Panc1 (cell line): ENCODE results near the gene ELMO2. TPM values are rescaled to one million over a fixed set of nuclear protein-coding genes. Genes with fewer than 3 reads are reported as not detected.

Source experiments
- ATAC-seq: fragments of 200-7000 bp; cut with Tn5 transposase; 2 replicates; pipeline ENCODE4 v1.9.1; 2020; ENCODE audit warnings: mild to moderate bottlenecking, moderate library complexity
- BruUV-seq: library from RNA; stranded (reverse); fragments of 400-500 nt; replicated peaks from 2 replicates; lab custom pipeline; 2021; lab: Mats Ljungman, UMichigan
- CTCF ChIA-PET: fragments of 300-600 bp; sonication (Branson Sonifier 250); formaldehyde crosslinking; loops from one replicate; lab custom pipeline; 2022; ENCODE audit warnings: antibody characterized with exemption; lab: Charles Lee
- POLR2A ChIA-PET: fragments of 300-600 bp; sonication (Branson Sonifier 250); formaldehyde crosslinking; loops from one replicate; lab custom pipeline; 2022; ENCODE audit warnings: antibody characterized with exemption; lab: Charles Lee
- DNase-seq: peaks from one replicate; pipeline ENCODE4 v3.0.0-alpha.2; 2010; ENCODE audit warnings: low read depth, low spot score
- H3K27ac ChIP-seq: 2 replicates; pipeline ENCODE4 v1.5.1; 2011; ENCODE audit warnings: mild to moderate bottlenecking, low read length, inconsistent platforms
- H3K27me3 ChIP-seq: fragments of 200-500 bp; sonication (Bioruptor generic); 2 replicates; pipeline ENCODE4 v1.6.0; 2014; ENCODE audit warnings: low read length, inconsistent platforms; ENCODE audit not compliant: control insufficient read depth, insufficient read depth
- H3K36me3 ChIP-seq: fragments of 200-500 bp; sonication (Bioruptor generic); 2 replicates; pipeline ENCODE4 v1.5.1; 2014; ENCODE audit warnings: inconsistent platforms, mild to moderate bottlenecking, low read length, moderate library complexity; ENCODE audit not compliant: control insufficient read depth, insufficient read depth
- H3K4me1 ChIP-seq: 2 replicates; pipeline ENCODE4 v1.5.1; 2011; ENCODE audit warnings: inconsistent platforms, mild to moderate bottlenecking, low read length, moderate library complexity; ENCODE audit not compliant: control insufficient read depth, insufficient read depth
- H3K4me3 ChIP-seq, 2 experiments: 2 replicates each; pipeline ENCODE4 v1.5.1; 2011 to 2012; ENCODE audit warnings: low read depth in 2 of 2, low read length in 2 of 2, mild to moderate bottlenecking in 2 of 2, inconsistent platforms in 1 of 2, moderate library complexity in 1 of 2
- H3K9me3 ChIP-seq: fragments of 200-500 bp; sonication (Bioruptor generic); 2 replicates; pipeline ENCODE4 v1.5.1; 2014; ENCODE audit warnings: low read depth, mild to moderate bottlenecking, inconsistent platforms, low read length, moderate library complexity; ENCODE audit not compliant: control insufficient read depth, insufficient read depth
- POLR2AphosphoS5 ChIP-seq: IDR thresholded peaks from 2 replicates; pipeline ENCODE4 v1.6.1; 2012; ENCODE audit warnings: mild to moderate bottlenecking, low read depth, low read length, moderate library complexity
- SIN3A ChIP-seq: IDR thresholded peaks from 2 replicates; pipeline ENCODE4 v1.6.1; 2012; ENCODE audit warnings: low read depth, mild to moderate bottlenecking, low read length, moderate library complexity, borderline replicate concordance; ENCODE audit not compliant: insufficient read depth
- TCF7L2 ChIP-seq: IDR thresholded peaks from 2 replicates; pipeline ENCODE4 v1.6.1; 2011; ENCODE audit warnings: mild to moderate bottlenecking, low read depth, low read length, inconsistent platforms
- in situ Hi-C: cut with HindIII; loops from 2 replicates; pipeline ENCODE4 v1.10.0; 2016; ENCODE audit warnings: low sequenced_read_pairs, low pct_unique_long_range_greater_than_20kb
- intact Hi-C: fragments of 100-400 bp; cut with micrococcal nuclease; formaldehyde crosslinking; loops from one replicate; pipeline ENCODE4 v1.10.0; 2022; ENCODE audit not compliant: unreplicated experiment
- total RNA-seq: library from RNA; stranded (reverse); gene quantifications from one replicate; pipeline ENCODE4 v1.2.1, GENCODE V29; 2021; ENCODE audit not compliant: unreplicated experiment
- TF ChIP-seq, protein P1 (sequence below), 2 experiments: IDR thresholded peaks; 2 replicates each; pipeline ENCODE4 v1.6.1; 2011 to 2012; ENCODE audit warnings: low read depth in 2 of 2, control low read depth in 1 of 2, low read length in 1 of 2, mild to moderate bottlenecking in 1 of 2, moderate library complexity in 1 of 2; ENCODE audit not compliant: insufficient read depth in 1 of 2
- TF ChIP-seq, protein P2 (sequence below): fragments of 450-650 bp; IDR thresholded peaks from 2 replicates; pipeline ENCODE4 v1.5.1; 2017; ENCODE audit warnings: mild to moderate bottlenecking

Gene ELMO2
- total RNA-seq, 1 experiment from 2014 or later: 40.4 TPM

DNA sequence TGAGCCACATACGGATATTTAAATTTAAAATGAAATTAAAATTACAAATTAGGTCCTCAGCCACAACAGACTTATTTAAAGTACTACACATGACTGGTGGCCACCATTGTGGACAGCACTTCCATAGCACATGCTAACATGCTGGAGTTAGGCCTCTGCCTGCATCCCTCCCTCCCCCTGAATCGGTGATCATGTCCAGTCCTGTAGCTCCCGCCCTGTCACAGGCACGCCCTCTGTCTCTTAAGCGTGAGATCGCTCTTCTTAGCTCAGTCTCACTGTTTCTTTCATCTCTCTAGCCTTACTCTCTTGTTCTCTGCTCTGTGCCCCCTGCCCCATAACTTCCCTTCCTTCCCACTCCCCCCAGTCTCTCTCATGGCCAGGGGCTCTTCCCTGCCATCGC lies 28.9 kb downstream of the ELMO2 start:
- no TSS peak for BruUV-seq
- POLR2A ChIA-PET: no interaction called here
- H3K4me3 ChIP-seq: no peak overlapping the region
- H3K4me1 ChIP-seq: no peaks in the 10 kb centered on the region
- no peaks in the 10 kb centered on the region for H3K27me3 ChIP-seq
- CTCF ChIA-PET: no interaction called here
- ATAC-seq: no peak
- peaks cover 10% of the 10 kb centered on the region for H3K36me3 ChIP-seq
- H3K27ac ChIP-seq: no peak overlapping the region
- in situ Hi-C loops (no loop called here), intact Hi-C loops (no loop called here)
- no peaks in the 10 kb centered on the region for H3K9me3 ChIP-seq
- TF ChIP-seq, protein P1, sequence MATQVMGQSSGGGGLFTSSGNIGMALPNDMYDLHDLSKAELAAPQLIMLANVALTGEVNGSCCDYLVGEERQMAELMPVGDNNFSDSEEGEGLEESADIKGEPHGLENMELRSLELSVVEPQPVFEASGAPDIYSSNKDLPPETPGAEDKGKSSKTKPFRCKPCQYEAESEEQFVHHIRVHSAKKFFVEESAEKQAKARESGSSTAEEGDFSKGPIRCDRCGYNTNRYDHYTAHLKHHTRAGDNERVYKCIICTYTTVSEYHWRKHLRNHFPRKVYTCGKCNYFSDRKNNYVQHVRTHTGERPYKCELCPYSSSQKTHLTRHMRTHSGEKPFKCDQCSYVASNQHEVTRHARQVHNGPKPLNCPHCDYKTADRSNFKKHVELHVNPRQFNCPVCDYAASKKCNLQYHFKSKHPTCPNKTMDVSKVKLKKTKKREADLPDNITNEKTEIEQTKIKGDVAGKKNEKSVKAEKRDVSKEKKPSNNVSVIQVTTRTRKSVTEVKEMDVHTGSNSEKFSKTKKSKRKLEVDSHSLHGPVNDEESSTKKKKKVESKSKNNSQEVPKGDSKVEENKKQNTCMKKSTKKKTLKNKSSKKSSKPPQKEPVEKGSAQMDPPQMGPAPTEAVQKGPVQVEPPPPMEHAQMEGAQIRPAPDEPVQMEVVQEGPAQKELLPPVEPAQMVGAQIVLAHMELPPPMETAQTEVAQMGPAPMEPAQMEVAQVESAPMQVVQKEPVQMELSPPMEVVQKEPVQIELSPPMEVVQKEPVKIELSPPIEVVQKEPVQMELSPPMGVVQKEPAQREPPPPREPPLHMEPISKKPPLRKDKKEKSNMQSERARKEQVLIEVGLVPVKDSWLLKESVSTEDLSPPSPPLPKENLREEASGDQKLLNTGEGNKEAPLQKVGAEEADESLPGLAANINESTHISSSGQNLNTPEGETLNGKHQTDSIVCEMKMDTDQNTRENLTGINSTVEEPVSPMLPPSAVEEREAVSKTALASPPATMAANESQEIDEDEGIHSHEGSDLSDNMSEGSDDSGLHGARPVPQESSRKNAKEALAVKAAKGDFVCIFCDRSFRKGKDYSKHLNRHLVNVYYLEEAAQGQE (IDR thresholded peaks at IDR 0.05; ENCODE audit: insufficient read depth in 1 of 2, low read depth in 2 of 2, low read length in 1 of 2): no peak
- TF ChIP-seq, protein P2, sequence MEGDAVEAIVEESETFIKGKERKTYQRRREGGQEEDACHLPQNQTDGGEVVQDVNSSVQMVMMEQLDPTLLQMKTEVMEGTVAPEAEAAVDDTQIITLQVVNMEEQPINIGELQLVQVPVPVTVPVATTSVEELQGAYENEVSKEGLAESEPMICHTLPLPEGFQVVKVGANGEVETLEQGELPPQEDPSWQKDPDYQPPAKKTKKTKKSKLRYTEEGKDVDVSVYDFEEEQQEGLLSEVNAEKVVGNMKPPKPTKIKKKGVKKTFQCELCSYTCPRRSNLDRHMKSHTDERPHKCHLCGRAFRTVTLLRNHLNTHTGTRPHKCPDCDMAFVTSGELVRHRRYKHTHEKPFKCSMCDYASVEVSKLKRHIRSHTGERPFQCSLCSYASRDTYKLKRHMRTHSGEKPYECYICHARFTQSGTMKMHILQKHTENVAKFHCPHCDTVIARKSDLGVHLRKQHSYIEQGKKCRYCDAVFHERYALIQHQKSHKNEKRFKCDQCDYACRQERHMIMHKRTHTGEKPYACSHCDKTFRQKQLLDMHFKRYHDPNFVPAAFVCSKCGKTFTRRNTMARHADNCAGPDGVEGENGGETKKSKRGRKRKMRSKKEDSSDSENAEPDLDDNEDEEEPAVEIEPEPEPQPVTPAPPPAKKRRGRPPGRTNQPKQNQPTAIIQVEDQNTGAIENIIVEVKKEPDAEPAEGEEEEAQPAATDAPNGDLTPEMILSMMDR: no peak
- TF ChIP-seq TCF7L2 (no peak), POLR2AphosphoS5 (no peak)
- no peak for DNase-seq

DNA sequence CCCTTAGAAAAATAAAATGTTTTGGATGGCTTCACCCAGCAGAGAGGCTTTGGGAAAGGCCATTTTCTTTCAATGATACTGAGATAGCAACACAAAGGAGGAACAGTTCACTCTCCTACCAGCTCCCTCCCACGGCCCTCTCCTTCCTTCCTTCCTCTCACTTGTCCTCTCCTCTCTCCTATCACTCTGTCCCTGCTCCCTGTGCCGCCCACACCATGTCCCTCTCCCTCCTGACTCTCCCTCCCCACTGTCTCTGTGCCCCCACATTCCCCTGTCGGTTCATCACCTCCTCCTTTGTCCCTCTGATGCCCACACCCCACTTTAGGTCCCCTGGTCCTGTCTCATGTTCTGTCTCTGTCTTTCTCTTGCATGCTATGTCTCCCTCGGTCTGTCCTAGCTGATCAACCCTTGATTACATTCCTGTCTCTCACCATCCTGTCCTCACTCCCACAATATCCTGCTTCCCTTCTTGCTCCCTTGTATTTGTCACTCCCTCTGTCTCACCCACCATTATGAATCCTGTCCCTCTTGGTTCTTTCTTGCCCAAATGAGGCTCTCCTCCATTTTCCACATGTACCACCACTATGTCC lies 30.1 kb downstream of the ELMO2 start:
- ATAC-seq (no peak), DNase-seq (no peak)
- no TSS peak for BruUV-seq
- intact Hi-C loops: no loop called here
- no peak overlapping the region for H3K4me3 ChIP-seq
- TF ChIP-seq TCF7L2 (no peak), SIN3A (no peak), POLR2AphosphoS5 (no peak)
- TF ChIP-seq, protein P2: no peak
- TF ChIP-seq, protein P1 (IDR thresholded peaks at IDR 0.05; ENCODE audit: insufficient read depth in 1 of 2, low read depth in 2 of 2, low read length in 1 of 2): no peak
- ChIA-PET POLR2A (interaction anchor here (0.7 kb wide), 2 partner anchors 12 to 303 kb away, joined by 3 to 10 read pairs; no protein-coding TSS in a partner anchor), CTCF (no interaction called here)
- in situ Hi-C loops: no loop called here
- no peaks in the 10 kb centered on the region for H3K9me3 ChIP-seq
- peaks cover 13% of the 10 kb centered on the region for H3K36me3 ChIP-seq
- H3K4me1 ChIP-seq: no peaks in the 10 kb centered on the region
- H3K27me3 ChIP-seq: no peaks in the 10 kb centered on the region
- H3K27ac ChIP-seq: no peak overlapping the region
